IMR-90 (cell line): Measurements from ENCODE around the gene NBEA. TPM values are rescaled to one million over a fixed set of nuclear protein-coding genes. Genes with fewer than 3 reads are reported as not detected.

Experiments
- ATAC-seq: fragments of 200-7000 bp; cut with Tn5 transposase; 2 replicates; pipeline ENCODE4 v1.9.1; 2020; ENCODE audit warnings: low read depth, mild to moderate bottlenecking, moderate library complexity
- BruUV-seq: library from RNA; stranded (reverse); fragments of 400-500 nt; replicated peaks from 2 replicates; lab custom pipeline; 2021; lab: Mats Ljungman, UMichigan
- CTCF ChIA-PET: fragments of 300-600 bp; formaldehyde crosslinking; extraction: SDS; loops from one replicate; lab custom pipeline; 2021; ENCODE audit warnings: antibody characterized with exemption; lab: Yijun Ruan, JAX
- POLR2A ChIA-PET: fragments of 300-600 bp; sonication (Branson Sonifier 250); formaldehyde crosslinking; loops from one replicate; lab custom pipeline; 2022; ENCODE audit warnings: antibody characterized with exemption; ENCODE audit not compliant: unreplicated experiment; lab: Charles Lee
- DNase-seq: peaks from one replicate; pipeline ENCODE4 v3.0.0; 2013
- H2AFZ ChIP-seq: replicated peaks from 2 replicates; pipeline ENCODE3; 2013; ENCODE audit warnings: low read length, mild to moderate bottlenecking; ENCODE audit not compliant: poor library complexity
- H2AK5ac ChIP-seq: 2 replicates; pipeline ENCODE4 v1.6.1; 2013; ENCODE audit warnings: low read depth, low read length, inconsistent platforms
- H2AK9ac ChIP-seq: replicated peaks from 2 replicates; pipeline ENCODE3; 2013; ENCODE audit warnings: mild to moderate bottlenecking, low read depth, low read length, moderate library complexity; ENCODE audit not compliant: poor library complexity
- H2BK120ac ChIP-seq: 2 replicates; pipeline ENCODE4 v1.6.1; 2013; ENCODE audit warnings: low read depth, low read length, inconsistent platforms
- H2BK15ac ChIP-seq: 3 replicates; pipeline ENCODE4 v1.6.1; 2013; ENCODE audit warnings: low read depth, low read length, inconsistent platforms
- H2BK20ac ChIP-seq: 2 replicates; pipeline ENCODE4 v1.6.1; 2013; ENCODE audit warnings: low read depth, mild to moderate bottlenecking, inconsistent platforms, low read length, moderate library complexity
- H2BK5ac ChIP-seq: 2 replicates; pipeline ENCODE4 v1.6.1; 2013; ENCODE audit warnings: mild to moderate bottlenecking, low read depth, low read length, inconsistent platforms; ENCODE audit not compliant: poor library complexity, severe bottlenecking
- H3K14ac ChIP-seq: replicated peaks from 2 replicates; pipeline ENCODE4 v1.6.1; 2013; ENCODE audit warnings: low read depth, low read length, inconsistent platforms
- H3K18ac ChIP-seq: 2 replicates; pipeline ENCODE4 v1.6.1; 2013; ENCODE audit warnings: low read depth, low read length, control low read depth
- H3K23ac ChIP-seq: 2 replicates; pipeline ENCODE4 v1.6.1; 2013; ENCODE audit warnings: low read depth, low read length, inconsistent platforms
- H3K27ac ChIP-seq: 2 replicates; pipeline ENCODE4 v1.5.1; 2013; ENCODE audit warnings: mild to moderate bottlenecking, control low read depth, low read length; ENCODE audit not compliant: insufficient read depth
- H3K27me3 ChIP-seq: 2 replicates; pipeline ENCODE4 v1.6.1; 2013; ENCODE audit warnings: low read length; ENCODE audit not compliant: control insufficient read depth, insufficient read depth
- H3K36me3 ChIP-seq: 2 replicates; pipeline ENCODE4 v1.6.1; 2013; ENCODE audit warnings: low read length, mixed read lengths; ENCODE audit not compliant: control insufficient read depth, insufficient read depth
- H3K4ac ChIP-seq: 2 replicates; pipeline ENCODE4 v1.6.1; 2013; ENCODE audit warnings: low read depth, low read length, inconsistent platforms
- H3K4me1 ChIP-seq: 2 replicates; pipeline ENCODE4 v1.6.1; 2013; ENCODE audit warnings: low read length, mixed read lengths; ENCODE audit not compliant: control insufficient read depth, insufficient read depth
- H3K4me2 ChIP-seq: 2 replicates; pipeline ENCODE4 v1.6.1; 2013; ENCODE audit warnings: low read depth, mild to moderate bottlenecking, control low read depth, low read length, moderate library complexity
- H3K4me3 ChIP-seq: 2 replicates; pipeline ENCODE4 v1.5.1; 2013; ENCODE audit warnings: low read depth, mild to moderate bottlenecking, control low read depth, low read length, moderate library complexity; ENCODE audit not compliant: insufficient read depth
- H3K56ac ChIP-seq: 2 replicates; pipeline ENCODE4 v1.6.1; 2013; ENCODE audit warnings: low read length, inconsistent platforms; ENCODE audit not compliant: insufficient read depth; ENCODE audit errors: extremely low read depth
- H3K79me1 ChIP-seq, 2 experiments: 2 replicates each; pipeline ENCODE4 v1.6.1; 2013; ENCODE audit warnings: low read length in 2 of 2, inconsistent platforms in 1 of 2, low read depth in 1 of 2
- H3K9ac ChIP-seq: 2 replicates; pipeline ENCODE4 v1.6.1; 2013; ENCODE audit warnings: low read depth, low read length, control low read depth
- H3K9me1 ChIP-seq: 2 replicates; pipeline ENCODE4 v1.6.1; 2013; ENCODE audit warnings: low read length, inconsistent platforms; ENCODE audit not compliant: insufficient read depth
- H3K9me3 ChIP-seq: 2 replicates; pipeline ENCODE4 v1.6.1; 2013; ENCODE audit warnings: low read length; ENCODE audit not compliant: control insufficient read depth, insufficient read depth
- H4K20me1 ChIP-seq: 2 replicates; pipeline ENCODE4 v1.6.1; 2013; ENCODE audit warnings: low read length, inconsistent platforms; ENCODE audit not compliant: insufficient read depth
- H4K5ac ChIP-seq: 2 replicates; pipeline ENCODE4 v1.6.1; 2013; ENCODE audit warnings: mild to moderate bottlenecking, low read depth, low read length, control low read depth
- H4K8ac ChIP-seq, 2 experiments: 2 replicates each; pipeline ENCODE4 v1.6.1; 2013; ENCODE audit warnings: low read depth in 2 of 2, low read length in 2 of 2, control low read depth in 1 of 2, inconsistent platforms in 1 of 2
- H4K91ac ChIP-seq: 2 replicates; pipeline ENCODE4 v1.6.1; 2013; ENCODE audit warnings: low read depth, low read length, inconsistent platforms; ENCODE audit not compliant: insufficient read depth
- BHLHE40 ChIP-seq: fragments of 150-350 bp; IDR thresholded peaks from 2 replicates; pipeline ENCODE4 v1.6.1; 2016; ENCODE audit warnings: mild to moderate bottlenecking, low read depth, low read length
- CEBPB ChIP-seq: IDR thresholded peaks from 2 replicates; pipeline ENCODE4 v1.6.1; 2012; ENCODE audit warnings: low read depth, low read length, improper control_type of control experiment
- CHD1 ChIP-seq: IDR thresholded peaks from 2 replicates; pipeline ENCODE4 v1.6.1; 2012; ENCODE audit warnings: low read depth, low read length, improper control_type of control experiment
- CTCF ChIP-seq: conservative IDR thresholded peaks from 2 replicates; pipeline ENCODE4 v1.5.1; 2012; ENCODE audit warnings: mild to moderate bottlenecking, low read depth, low read length, improper control_type of control experiment
- ELK1 ChIP-seq: fragments of 150-350 bp; IDR thresholded peaks from 2 replicates; pipeline ENCODE4 v1.6.1; 2016; ENCODE audit warnings: low read depth, mild to moderate bottlenecking, low read length, moderate library complexity, borderline replicate concordance
- MAFK ChIP-seq: IDR thresholded peaks from 2 replicates; pipeline ENCODE4 v1.6.1; 2012; ENCODE audit warnings: low read depth, low read length, improper control_type of control experiment
- MXI1 ChIP-seq: IDR thresholded peaks from 2 replicates; pipeline ENCODE4 v1.6.1; 2012; ENCODE audit warnings: low read depth, mild to moderate bottlenecking, low read length, moderate library complexity, borderline replicate concordance
- POLR2A ChIP-seq: IDR thresholded peaks from 2 replicates; pipeline ENCODE4 v1.6.1; 2012; ENCODE audit warnings: mild to moderate bottlenecking, low read depth, low read length
- RAD21 ChIP-seq: IDR thresholded peaks from 2 replicates; pipeline ENCODE4 v1.6.1; 2012; ENCODE audit warnings: low read length, improper control_type of control experiment
- SMC3 ChIP-seq: fragments of 150-350 bp; IDR thresholded peaks from 2 replicates; pipeline ENCODE4 v1.6.1; 2016; ENCODE audit warnings: low read depth, mild to moderate bottlenecking, antibody characterized with exemption, low read length, moderate library complexity
- USF2 ChIP-seq: fragments of 150-350 bp; IDR thresholded peaks from 2 replicates; pipeline ENCODE4 v1.6.1; 2017; ENCODE audit warnings: mild to moderate bottlenecking, antibody characterized with exemption, low read length, low read depth
- WGBS, 2 experiments: methylation state at CpG; one replicate each; pipeline versions ENCODE4 v1.1.5 to v1.1.7; 2013; ENCODE audit warnings: missing lambda C conversion rate in 2 of 2; ENCODE audit not compliant: insufficient read length in 1 of 2; ENCODE audit errors: extremely low coverage in 2 of 2; 5-methylcytosine and 5-hydroxymethylcytosine counted together
- dilution Hi-C: fragments of 300-500 bp; cut with HindIII; formaldehyde crosslinking; loops from one replicate; pipeline ENCODE4 v1.14.3; 2018; ENCODE audit warnings: low sequenced_read_pairs; ENCODE audit not compliant: unreplicated experiment
- in situ Hi-C: fragments of 300-500 bp; cut with MboI; formaldehyde crosslinking; loops from 3 replicates; pipeline ENCODE4 v1.14.3; 2019; ENCODE audit warnings: low sequenced_read_pairs, inconsistent platforms, mixed read lengths
- intact Hi-C: fragments of 100-400 bp; cut with micrococcal nuclease; formaldehyde crosslinking; loops from 2 replicates; pipeline ENCODE4 v1.10.0; 2022
- polyA plus RNA-seq, 3 experiments: library from polyadenylated mRNA; depleted of rRNA; stranded (reverse); fragments of >200 nt; gene quantifications; 2 replicates each; pipeline ENCODE4 v1.2.3, GENCODE V29; 2012; ENCODE audit warnings: low replicate concordance in 1 of 3
- total RNA-seq: library from RNA; depleted of rRNA; stranded (reverse); fragments of >200 nt; gene quantifications from 2 replicates; pipeline ENCODE4 v1.2.3, GENCODE V29; 2012

NBEA gene
- total and polyA plus RNA-seq, 2 of the 4 experiments (the other 2 are of a cell fraction): 0.82 to 2.2 TPM

GRCh38 chr13:35475960-35476943 lies 534.2 kb downstream of the NBEA start, which contains the start of gene MAB21L1:
Gene MAB21L1, minus strand, starts transcription at chr13:35476689. Its CDS starts 551 bp downstream, at chr13:35476138.
- Histone ChIP-seq H3K4me3 (peak within 1 kb of the TSS; percentile 43), H3K9me1 (no peaks in the 10 kb centered on the region), H3K56ac (no peak within 1 kb of the TSS), H3K23ac (peak within 1 kb of the TSS; percentile 69; the same call in 1 of the 2 replicates), H3K9me3 (peaks cover 6% of the 10 kb centered on the region; the same call in 1 of the 2 replicates), H2BK120ac (peak within 1 kb of the TSS; percentile 38), H2BK20ac (no peak within 1 kb of the TSS), H2AK5ac (no peak within 1 kb of the TSS), H3K18ac (no peak within 1 kb of the TSS), H2AK9ac (no peak within 1 kb of the TSS), H3K79me1 (no peaks in the 10 kb centered on the region), H3K36me3 (no peaks in the 10 kb centered on the region), H3K4me1 (no peaks in the 10 kb centered on the region), H3K27ac (no peak within 1 kb of the TSS), H3K9ac (peak within 1 kb of the TSS; percentile 28; the same call in 1 of the 2 replicates), H2BK15ac (no peak within 1 kb of the TSS), H4K20me1 (no peaks in the 10 kb centered on the region), H4K8ac (no peak within 1 kb of the TSS; a peak in 1 of 4 replicates), H2BK5ac (no peak within 1 kb of the TSS), H2AFZ (peak within 1 kb of the TSS; percentile 89), H4K5ac (no peak within 1 kb of the TSS), H3K14ac (no peak within 1 kb of the TSS), H4K91ac (no peak within 1 kb of the TSS), H3K4me2 (peak within 1 kb of the TSS; percentile 49), H3K27me3 (peaks cover 54% of the 10 kb centered on the region), H3K4ac (peak within 1 kb of the TSS; percentile 9; the same call in 1 of the 2 replicates)
- BruUV-seq: no TSS peak
- in situ Hi-C loops: no loop called here
- 14% methylated on average over 16 of the region's 35 CpGs; no CpG with 5 or more reads in 1 of the 2 experiments for WGBS, 2 experiments
- intact Hi-C loops: loop anchor here (5.0 to 10.0 kb wide), 3 partner anchors 249 to 479 kb away; no protein-coding TSS in a partner anchor
- ATAC-seq: peak; percentile 69
- ChIA-PET CTCF (no interaction called here), POLR2A (interaction anchor here (0.5 to 0.9 kb wide), 2 partner anchors 109 to 267 kb away, joined by 3 to 5 read pairs; no protein-coding TSS in a partner anchor)
- peak; percentile 19 for DNase-seq
- TF ChIP-seq CTCF (no peak), ELK1 (no peak), MXI1 (no peak), USF2 (no peak), RAD21 (no peak), SMC3 (no peak), BHLHE40 (no peak), POLR2A (no peak), CEBPB (no peak), CHD1 (no peak), MAFK (no peak)
- dilution Hi-C loops: no loop called here
